ENCODE results near the gene PPP2R2C. TPM values are rescaled to one million over a fixed set of nuclear protein-coding genes. Genes with fewer than 3 reads are reported as not detected.

PPP2R2C gene
- total RNA-seq, 6 experiments from 2014 or later: 0.12 to 0.27 TPM; not detected in 4

DNA sequence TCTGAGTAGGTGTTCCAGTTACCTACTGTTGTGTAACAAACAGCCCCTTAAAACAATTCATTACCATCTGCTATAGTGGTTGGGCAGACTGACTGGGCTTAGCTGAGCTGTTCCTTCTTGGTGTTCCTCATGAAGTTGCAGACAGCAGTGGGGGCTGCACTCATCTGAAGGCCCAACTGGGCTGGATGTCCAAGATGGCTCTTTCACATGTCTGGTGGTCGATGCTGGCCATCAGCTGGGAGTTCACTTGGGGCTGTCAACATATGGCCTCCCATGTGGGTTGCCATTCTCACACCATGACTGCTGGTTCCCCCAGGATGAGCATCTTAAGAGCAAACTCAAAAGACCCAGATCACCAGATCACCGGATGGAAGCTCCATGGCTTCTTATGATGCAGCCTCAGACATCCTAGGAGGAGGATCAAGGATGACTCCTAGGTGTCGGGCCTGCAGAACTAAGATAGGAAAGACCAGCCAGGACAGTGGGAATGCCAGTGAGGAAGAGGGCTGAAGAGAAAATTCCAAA is 34.3 kb upstream of the PPP2R2C start:
- intact Hi-C loops (cut with DNase I): no loop called here
- peak in 1 of 3 donors; percentile 15 for DNase-seq
- H3K4me3 ChIP-seq: no peak overlapping the region
- no peaks in the 10 kb centered on the region for H3K36me3 ChIP-seq
- H3K9me3 ChIP-seq: no peaks in the 10 kb centered on the region
- ATAC-seq: no peak
- no peak overlapping the region for H3K27ac ChIP-seq
- no peaks in the 10 kb centered on the region for H3K4me1 ChIP-seq
- WGBS (ENCODE audit: insufficient coverage, low coverage, low lambda C conversion rate, missing lambda C conversion rate): 67% methylated on average over 1 of the region's 3 CpGs
- TF ChIP-seq, protein P1, sequence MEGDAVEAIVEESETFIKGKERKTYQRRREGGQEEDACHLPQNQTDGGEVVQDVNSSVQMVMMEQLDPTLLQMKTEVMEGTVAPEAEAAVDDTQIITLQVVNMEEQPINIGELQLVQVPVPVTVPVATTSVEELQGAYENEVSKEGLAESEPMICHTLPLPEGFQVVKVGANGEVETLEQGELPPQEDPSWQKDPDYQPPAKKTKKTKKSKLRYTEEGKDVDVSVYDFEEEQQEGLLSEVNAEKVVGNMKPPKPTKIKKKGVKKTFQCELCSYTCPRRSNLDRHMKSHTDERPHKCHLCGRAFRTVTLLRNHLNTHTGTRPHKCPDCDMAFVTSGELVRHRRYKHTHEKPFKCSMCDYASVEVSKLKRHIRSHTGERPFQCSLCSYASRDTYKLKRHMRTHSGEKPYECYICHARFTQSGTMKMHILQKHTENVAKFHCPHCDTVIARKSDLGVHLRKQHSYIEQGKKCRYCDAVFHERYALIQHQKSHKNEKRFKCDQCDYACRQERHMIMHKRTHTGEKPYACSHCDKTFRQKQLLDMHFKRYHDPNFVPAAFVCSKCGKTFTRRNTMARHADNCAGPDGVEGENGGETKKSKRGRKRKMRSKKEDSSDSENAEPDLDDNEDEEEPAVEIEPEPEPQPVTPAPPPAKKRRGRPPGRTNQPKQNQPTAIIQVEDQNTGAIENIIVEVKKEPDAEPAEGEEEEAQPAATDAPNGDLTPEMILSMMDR (IDR thresholded peaks at IDR 0.05): no peak
- TF ChIP-seq POLR2A (IDR thresholded peaks at IDR 0.05): no peak
- H3K27me3 ChIP-seq: no peaks in the 10 kb centered on the region

- intact Hi-C loops (cut with DNase I): no loop called here
- no peak for TF ChIP-seq POLR2A (IDR thresholded peaks at IDR 0.05)
- TF ChIP-seq, protein P1 (IDR thresholded peaks at IDR 0.05): no peak
- WGBS (ENCODE audit: insufficient coverage, low coverage, low lambda C conversion rate, missing lambda C conversion rate): 65% methylated on average over 5 of the region's 5 CpGs
- no peaks in the 10 kb centered on the region for H3K36me3 ChIP-seq
- no peak overlapping the region for H3K27ac ChIP-seq
- H3K4me3 ChIP-seq: no peak overlapping the region
- DNase-seq (no peak), ATAC-seq (no peak)
- no peaks in the 10 kb centered on the region for H3K9me3 ChIP-seq
- H3K27me3 ChIP-seq: no peaks in the 10 kb centered on the region
- H3K4me1 ChIP-seq: no peaks in the 10 kb centered on the region
Observed at GRCh38 chr4:6504900-6505496, 32.6 kb upstream of the PPP2R2C start.

GRCh38 chr4:6502747-6503465 is 30.5 kb upstream of the PPP2R2C start:
- no peaks in the 10 kb centered on the region for H3K36me3 ChIP-seq
- no peak for ATAC-seq
- no peak for DNase-seq
- no peaks in the 10 kb centered on the region for H3K4me1 ChIP-seq
- H3K9me3 ChIP-seq: no peaks in the 10 kb centered on the region
- no peak overlapping the region for H3K4me3 ChIP-seq
- H3K27ac ChIP-seq: no peak overlapping the region
- intact Hi-C loops (cut with DNase I): no loop called here
- TF ChIP-seq, protein P1 (IDR thresholded peaks at IDR 0.05): no peak
- no peak for TF ChIP-seq POLR2A (IDR thresholded peaks at IDR 0.05)
- 44% methylated on average over 6 of the region's 6 CpGs for WGBS (ENCODE audit: insufficient coverage, low coverage, low lambda C conversion rate, missing lambda C conversion rate)
- no peaks in the 10 kb centered on the region for H3K27me3 ChIP-seq

- Histone ChIP-seq H3K36me3 (no peaks in the 10 kb centered on the region), H3K4me1 (no peaks in the 10 kb centered on the region), H3K27ac (no peak overlapping the region), H3K9me3 (no peaks in the 10 kb centered on the region), H3K4me3 (no peak overlapping the region), H3K27me3 (no peaks in the 10 kb centered on the region)
- ATAC-seq: no peak
- TF ChIP-seq, protein P1 (IDR thresholded peaks at IDR 0.05): no peak
- TF ChIP-seq POLR2A (IDR thresholded peaks at IDR 0.05): no peak
- DNase-seq: no peak
- intact Hi-C loops (cut with DNase I): no loop called here
- 25% methylated on average over 1 of the region's 6 CpGs for WGBS (ENCODE audit: insufficient coverage, low coverage, low lambda C conversion rate, missing lambda C conversion rate)
Observed at GRCh38 chr4:6502147-6502546, 29.7 kb upstream of the PPP2R2C start.

Measured in right lobe of liver (tissue), 6 donors.